Epithelial cell of proximal tubule (primary cell): ENCODE data around the gene MMP8. TPM values are rescaled to one million over a fixed set of nuclear protein-coding genes. Genes with fewer than 3 reads are reported as not detected.
A peak's percentile ranks its signal among the peaks of the same experiment; 100 is the strongest.
"Not testable (repeated sequence)": the region's sequence is repeated elsewhere in the genome, so short reads cannot be mapped to it uniquely, and the experiment has no call there.

Source experiments
- DNase-seq: peaks from one replicate; pipeline ENCODE4 v3.0.0-alpha.2; 2011; ENCODE audit warnings: low read depth
- H3K4me3 ChIP-seq: 2 replicates; pipeline ENCODE4 v1.5.1; 2011; ENCODE audit warnings: low read depth, mild to moderate bottlenecking, low read length
- total RNA-seq: library from RNA; depleted of rRNA; stranded (reverse); fragments of >200 nt; gene quantifications from 2 replicates; pipeline ENCODE4 v1.2.3, GENCODE V29; 2015
- TF ChIP-seq, protein P1 (sequence below): conservative IDR thresholded peaks from 2 replicates; pipeline ENCODE4 v1.5.1; 2012; ENCODE audit warnings: low read depth, mild to moderate bottlenecking, low read length

Gene MMP8
- total RNA-seq, 1 donor from 2014 or later, result not detected

- DNase-seq, result no peak
- H3K4me3 ChIP-seq, result no peak overlapping the region
- TF ChIP-seq, protein P1, sequence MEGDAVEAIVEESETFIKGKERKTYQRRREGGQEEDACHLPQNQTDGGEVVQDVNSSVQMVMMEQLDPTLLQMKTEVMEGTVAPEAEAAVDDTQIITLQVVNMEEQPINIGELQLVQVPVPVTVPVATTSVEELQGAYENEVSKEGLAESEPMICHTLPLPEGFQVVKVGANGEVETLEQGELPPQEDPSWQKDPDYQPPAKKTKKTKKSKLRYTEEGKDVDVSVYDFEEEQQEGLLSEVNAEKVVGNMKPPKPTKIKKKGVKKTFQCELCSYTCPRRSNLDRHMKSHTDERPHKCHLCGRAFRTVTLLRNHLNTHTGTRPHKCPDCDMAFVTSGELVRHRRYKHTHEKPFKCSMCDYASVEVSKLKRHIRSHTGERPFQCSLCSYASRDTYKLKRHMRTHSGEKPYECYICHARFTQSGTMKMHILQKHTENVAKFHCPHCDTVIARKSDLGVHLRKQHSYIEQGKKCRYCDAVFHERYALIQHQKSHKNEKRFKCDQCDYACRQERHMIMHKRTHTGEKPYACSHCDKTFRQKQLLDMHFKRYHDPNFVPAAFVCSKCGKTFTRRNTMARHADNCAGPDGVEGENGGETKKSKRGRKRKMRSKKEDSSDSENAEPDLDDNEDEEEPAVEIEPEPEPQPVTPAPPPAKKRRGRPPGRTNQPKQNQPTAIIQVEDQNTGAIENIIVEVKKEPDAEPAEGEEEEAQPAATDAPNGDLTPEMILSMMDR, result no peak
Measured at GRCh38 chr11:102734650-102735049, 9.9 kb upstream of the MMP8 start.

GRCh38 chr11:102733232-102733875 is 8.6 kb upstream of the MMP8 start:
- peak; percentile 26 for DNase-seq
- H3K4me3 ChIP-seq, result no peak overlapping the region
- TF ChIP-seq, protein P1, result peak; percentile 97

GRCh38 chr11:102730944-102731343 is 6.2 kb upstream of the MMP8 start:
- DNase-seq, H3K4me3 ChIP-seq: not testable (repeated sequence)

GRCh38 chr11:102729849-102730815 is 5.4 kb upstream of the MMP8 start:
- no peak for DNase-seq
- TF ChIP-seq, protein P1, result no peak
- no peak overlapping the region for H3K4me3 ChIP-seq

- no peak overlapping the region for H3K4me3 ChIP-seq
- TF ChIP-seq, protein P1, result no peak
- DNase-seq, result no peak
Measured at GRCh38 chr11:102727890-102728289, 3.1 kb upstream of the MMP8 start.

DNA sequence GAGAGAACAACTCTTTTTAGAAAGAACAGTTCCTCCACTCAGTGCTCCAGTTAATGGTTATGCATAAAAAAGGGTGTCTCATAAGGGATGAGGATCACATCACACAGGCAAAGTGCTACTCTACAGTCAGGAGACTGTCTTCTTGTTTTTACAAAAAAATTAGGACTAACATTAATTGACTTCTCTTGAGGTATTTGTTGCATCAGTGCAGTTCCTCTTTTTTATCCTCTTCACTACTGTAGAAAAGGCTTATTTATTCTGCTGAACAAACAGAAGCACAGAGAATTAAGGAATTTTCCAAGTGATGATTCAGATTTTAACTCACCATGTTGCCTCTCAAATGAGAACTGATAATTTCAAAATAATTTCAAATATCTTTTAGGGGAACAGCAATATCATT is 1.9 kb downstream of the MMP8 start:
- TF ChIP-seq, protein P1, result no peak
- H3K4me3 ChIP-seq, result no peak overlapping the region
- no peak for DNase-seq

DNA sequence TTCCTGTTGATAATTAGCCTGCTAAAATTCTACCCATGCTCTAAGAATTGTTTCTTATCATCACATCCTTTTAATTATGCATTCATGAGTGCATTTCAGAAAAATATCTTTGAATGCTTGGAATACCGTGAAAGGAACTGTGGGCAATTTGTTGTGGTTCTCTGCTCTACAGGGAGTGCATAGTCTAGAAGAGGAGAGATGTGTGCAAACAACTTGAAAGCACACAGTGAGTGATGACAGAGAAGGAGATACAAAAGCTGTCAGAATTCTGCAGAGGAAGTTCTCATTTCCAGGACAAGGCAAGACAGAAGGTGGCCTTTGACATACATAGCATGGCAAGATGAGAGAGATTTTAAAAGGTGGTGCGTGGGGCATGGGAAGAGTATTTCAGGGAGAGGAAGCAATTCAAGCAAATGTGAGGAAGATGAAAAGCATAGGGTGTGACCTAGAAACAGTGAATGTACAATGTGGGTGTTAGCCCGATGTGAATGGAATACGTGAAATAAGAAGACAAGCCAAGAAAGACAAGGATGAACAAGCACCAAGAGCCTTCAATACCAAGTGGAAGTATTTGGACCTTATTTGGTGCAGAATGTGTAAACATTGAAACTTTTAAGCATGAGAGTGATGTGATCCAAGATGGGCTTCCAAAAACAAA is 5.0 kb downstream of the MMP8 start:
- TF ChIP-seq, protein P1, result no peak
- no peak overlapping the region for H3K4me3 ChIP-seq
- DNase-seq, result no peak
